ENCODE data around the gene WNT6. TPM values are rescaled to one million over a fixed set of nuclear protein-coding genes. Genes with fewer than 3 reads are reported as not detected.

WNT6 gene
- polyA plus RNA-seq, 4 donors: 0.10 to 0.44 (median 0.27) TPM

DNA sequence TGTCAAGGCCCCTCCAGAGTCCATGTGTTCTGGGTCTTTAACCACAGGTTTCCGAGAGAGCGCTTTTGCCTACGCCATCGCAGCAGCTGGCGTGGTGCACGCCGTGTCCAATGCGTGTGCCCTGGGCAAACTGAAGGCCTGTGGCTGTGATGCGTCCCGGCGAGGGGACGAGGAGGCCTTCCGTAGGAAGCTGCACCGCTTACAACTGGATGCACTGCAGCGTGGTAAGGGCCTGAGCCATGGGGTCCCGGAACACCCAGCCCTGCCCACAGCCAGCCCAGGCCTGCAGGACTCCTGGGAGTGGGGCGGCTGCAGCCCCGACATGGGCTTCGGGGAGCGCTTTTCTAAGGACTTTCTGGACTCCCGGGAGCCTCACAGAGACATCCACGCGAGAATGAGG is 30.3 kb downstream of the WNT6 start:
- no peak for DNase-seq (ENCODE audit: low read depth in 4 of 4, low spot score in 3 of 4)

DNA sequence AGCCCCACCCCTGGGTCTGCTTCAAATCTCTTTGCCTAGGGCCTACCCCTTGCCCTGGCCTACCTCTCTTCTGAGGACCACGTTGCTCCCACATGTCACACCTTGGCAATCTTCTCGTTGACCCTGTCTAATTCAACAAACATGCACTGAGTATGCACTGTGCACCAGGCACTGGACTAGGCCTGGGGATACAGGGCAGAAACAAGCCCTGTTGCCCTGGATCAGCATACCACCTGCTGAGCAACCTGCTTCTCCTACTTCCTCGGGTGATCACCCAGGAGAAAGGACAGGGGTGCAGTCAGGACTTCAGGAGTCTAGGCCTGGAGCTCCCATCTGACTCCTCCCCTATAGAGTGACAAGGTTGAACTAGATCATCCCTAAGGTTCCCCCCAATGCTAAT is 30.8 kb downstream of the WNT6 start:
- no peak for DNase-seq (ENCODE audit: low read depth in 4 of 4, low spot score in 3 of 4)

DNA sequence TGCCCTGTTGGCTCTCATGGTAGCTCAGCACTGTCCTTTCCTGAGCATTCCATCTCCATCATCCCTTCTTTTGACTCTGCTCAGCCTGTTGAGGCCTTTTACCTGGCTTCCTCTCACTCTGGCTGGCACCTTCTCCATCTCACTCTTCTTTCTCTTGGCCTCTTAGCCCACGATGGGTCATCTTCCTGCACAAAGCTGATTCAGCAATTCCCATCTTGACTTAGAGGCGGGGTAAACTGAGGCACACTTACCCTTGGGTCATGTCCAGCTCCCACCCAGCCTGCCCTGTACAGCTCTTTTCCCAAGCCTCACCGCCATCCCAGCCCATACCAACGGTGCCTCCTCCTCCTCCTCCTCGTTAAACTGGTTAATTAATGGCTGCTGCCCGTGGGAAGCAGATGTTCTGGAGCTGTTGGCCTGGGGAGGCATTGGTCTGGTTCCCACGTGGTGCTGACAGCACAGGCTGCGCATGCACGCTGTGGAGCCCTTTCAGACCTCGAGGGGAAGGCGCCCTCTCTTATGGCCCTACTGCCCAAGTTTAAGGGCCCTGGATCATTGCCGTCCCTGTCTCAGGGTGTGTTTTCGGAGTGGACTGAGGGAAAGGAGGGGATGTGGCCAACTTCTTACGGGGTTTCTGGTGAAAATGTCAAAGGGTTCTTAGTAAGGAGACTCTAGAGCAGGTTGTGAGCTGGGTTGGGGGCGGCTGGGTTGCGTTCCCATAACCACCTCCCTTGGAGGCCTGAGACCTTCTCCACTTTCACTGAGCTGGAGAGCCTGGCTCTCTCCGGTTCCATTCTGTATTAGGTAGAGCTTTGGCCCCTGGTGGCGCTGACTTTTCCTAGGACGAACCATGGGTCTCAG is 31.9 kb downstream of the WNT6 start:
- DNase-seq (ENCODE audit: low read depth in 4 of 4, low spot score in 3 of 4): no peak

DNA sequence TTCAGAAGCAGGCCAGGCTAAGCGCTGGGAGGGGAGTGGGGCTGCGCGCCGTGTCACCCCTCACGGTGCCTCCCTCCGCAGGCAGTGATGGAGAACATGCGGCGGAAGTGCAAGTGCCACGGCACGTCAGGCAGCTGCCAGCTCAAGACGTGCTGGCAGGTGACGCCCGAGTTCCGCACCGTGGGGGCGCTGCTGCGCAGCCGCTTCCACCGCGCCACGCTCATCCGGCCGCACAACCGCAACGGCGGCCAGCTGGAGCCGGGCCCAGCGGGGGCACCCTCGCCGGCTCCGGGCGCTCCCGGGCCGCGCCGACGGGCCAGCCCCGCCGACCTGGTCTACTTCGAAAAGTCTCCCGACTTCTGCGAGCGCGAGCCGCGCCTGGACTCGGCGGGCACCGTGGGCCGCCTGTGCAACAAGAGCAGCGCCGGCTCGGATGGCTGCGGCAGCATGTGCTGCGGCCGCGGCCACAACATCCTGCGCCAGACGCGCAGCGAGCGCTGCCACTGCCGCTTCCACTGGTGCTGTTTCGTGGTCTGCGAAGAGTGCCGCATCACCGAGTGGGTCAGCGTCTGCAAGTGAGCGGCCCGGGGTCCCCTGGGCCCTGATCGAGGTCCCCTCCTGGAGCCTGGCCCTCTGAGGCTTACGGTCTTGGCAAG is 33.2 kb downstream of the WNT6 start:
- no peak for DNase-seq (ENCODE audit: low read depth in 4 of 4, low spot score in 3 of 4)

DNA sequence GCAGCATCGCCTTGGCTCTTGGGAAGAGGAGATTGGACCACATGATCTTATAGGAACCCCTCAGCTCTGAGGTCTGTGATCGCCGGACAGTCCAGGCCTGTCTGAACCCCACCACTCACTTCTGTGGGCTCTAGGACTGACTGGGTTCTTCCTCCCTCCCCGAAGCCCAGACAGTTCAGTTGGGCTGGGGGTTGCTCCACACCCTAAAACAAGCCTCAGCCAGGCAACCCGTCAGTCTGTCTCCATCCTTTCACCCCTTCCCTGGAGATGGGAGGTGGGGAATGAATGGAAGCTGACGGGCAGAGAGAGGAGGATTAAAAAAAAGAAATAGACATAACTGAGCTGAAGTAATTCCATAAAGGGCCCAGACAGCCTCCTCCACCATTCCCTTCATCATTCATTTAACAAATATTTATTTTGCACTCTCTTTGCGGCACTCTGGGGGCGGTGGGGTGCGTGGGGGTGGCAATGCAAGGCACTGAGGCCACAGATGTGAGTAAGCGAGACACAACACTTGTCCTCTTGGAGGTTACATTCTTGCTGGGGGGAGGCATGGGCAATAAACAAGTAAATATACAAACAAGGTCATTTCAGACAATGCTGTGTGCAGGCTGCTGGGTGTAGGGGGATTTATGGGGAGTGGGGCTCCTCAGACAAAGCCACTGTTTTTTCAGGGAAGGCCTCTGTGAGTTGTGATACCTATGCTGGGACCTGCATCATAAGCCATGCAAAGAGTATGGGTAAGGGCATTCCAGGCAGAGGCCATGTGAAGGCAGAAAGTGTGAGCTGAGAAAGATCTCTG is 33.9 kb downstream of the WNT6 start:
- DNase-seq (ENCODE audit: low read depth in 4 of 4, low spot score in 3 of 4): no peak

DNA sequence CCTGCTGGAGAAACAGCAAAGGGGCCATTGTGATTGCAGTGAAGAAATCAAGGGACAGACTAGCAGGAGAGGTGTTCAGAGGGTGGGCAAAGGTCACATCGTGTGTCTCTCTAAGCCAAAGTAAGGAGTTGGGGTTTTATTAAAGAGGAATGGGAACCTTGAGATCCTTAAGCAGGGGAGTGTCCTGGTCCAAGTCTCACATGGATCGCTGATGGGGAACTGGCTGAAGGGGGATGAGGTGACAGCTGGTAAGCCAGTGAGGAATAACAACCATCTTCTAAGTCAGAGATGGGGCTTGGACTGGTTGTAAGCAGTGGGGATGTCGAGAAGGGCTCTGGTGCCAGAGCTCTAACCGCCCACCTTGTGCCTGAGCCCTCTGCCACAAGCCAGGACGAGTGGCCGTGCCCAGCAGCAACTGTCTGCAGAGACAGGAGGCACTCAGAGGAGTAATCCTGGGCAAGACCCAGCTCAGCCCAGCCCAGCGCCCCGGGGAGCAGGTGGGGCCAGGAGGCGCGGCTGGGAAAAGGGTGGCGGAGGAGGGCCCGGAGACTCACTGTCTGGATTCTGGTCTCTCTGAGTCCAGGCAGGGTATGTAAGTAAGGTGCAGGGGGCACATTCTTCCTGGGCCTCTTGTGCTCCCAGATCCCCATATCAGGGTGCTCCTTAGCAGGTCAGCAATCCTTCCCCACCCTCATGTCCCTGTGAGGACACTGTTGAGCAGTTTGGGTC is 34.7 kb downstream of the WNT6 start:
- DNase-seq (ENCODE audit: low read depth in 4 of 4, low spot score in 3 of 4): no peak

DNA sequence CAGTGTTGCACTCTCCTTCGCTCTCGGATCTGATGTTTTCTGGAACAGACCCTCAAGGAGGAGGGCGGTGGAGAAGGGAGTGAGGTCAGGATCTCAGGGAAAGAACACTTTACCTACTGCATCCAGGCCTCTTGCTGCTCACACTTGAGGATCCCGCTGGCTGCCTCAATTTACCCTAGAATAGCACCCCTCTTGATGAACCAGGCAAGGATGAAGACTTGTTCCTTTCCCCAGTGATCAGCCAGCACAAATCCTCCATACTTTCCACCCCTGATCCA is 35.2 kb downstream of the WNT6 start:
- DNase-seq (ENCODE audit: low read depth in 4 of 4, low spot score in 3 of 4): no peak

DNA sequence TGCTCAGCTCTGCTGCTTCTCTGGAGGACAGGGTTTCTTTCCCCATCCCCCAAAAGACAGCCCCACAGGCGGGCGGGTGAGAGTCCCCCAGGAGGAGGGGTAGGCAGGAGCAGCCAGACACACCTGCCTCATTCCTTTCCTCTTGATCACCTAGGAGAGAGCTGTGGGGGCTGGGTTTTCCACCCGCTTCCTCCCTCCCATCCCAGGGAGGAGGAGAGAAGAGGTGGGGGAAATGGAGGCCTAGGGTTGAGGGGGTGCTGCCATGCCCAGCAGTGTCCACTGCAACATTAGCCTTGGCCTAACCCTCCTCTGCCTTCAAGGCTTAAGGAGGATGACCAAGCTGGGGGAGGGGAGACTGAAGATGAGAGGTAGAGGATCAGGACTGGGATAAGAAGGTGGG is 35.7 kb downstream of the WNT6 start:
- no peak for DNase-seq (ENCODE audit: low read depth in 4 of 4, low spot score in 3 of 4)

DNA sequence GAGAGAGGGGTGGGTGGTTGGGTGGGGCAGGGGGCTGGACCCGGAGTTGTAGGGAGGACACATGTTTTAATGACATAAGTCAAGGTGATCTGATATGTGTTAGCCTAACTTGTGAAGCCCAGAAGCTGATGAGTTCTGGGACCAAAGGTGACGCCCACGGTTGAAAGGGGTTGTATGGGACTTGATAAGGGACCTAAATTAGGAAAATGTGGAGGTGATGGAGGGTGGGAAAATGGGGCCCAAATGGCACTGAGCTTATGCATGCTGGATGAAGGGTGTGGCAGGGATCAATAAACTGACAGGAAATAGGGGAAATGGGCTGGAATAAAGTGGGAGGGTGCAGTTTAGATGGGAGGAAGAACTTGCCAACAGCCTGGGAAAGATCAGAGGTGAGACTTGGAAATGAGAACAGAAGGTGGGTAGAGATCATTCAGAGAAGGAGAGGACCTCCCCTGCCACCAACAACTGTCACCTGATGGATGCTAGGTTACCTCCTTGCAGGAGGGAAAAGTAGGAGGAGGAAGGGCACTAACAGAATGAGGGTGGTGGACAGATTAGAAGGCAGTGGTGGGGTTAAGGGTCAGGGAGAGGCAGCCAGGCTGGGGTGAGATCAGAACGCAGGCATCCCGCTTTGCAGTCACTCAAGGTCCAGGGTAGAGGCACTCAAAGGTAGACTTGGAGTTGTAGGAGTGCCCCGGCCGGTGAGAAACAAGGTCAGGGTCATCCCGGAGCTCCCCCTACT is 36.3 kb downstream of the WNT6 start:
- no peak for DNase-seq (ENCODE audit: low read depth in 4 of 4, low spot score in 3 of 4)

DNA sequence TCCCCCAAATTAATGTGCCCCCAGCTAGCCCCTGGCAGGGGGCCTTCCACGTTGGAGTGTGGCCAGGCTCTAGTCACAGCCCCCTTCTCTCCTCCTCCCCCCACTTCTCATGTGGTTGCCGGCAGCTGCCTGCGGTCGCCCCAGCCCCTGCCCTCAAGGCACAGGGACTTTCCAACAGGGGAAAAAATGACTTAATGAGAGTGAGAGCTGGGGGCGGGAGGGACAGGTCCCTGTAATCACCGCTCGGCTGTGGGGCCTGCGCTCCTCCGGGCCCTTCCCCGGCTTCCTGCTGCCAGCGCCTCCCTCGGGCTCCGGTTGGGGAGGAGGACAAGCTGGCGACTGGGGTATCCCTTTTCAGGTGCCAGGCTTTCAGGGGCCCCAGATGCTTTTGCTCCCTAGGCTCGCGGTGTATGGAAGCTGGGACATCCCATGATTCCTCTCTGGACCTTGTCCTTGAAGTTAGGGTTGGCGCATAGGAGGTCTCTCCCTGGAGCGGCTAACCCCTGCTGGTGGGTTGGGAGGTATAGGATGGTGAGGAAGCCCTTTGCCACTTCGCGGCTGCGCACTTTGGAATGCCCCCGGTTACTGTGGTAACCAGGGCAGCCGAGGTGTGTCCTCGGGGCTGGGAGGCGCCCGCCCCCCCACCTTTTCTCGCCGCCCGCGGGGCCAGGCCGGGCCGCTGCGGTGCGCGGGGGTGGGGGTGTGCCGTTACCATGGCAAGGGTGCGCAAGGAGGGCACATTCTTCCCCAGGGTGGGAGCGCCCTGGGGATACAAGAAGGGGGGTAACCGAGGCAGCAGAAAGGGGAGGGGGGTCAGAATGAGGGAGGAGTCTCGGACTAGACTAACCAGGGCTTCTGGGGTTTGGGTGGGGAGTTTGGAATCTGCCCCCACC is 37.1 kb downstream of the WNT6 start:
- DNase-seq (ENCODE audit: low read depth in 4 of 4, low spot score in 3 of 4): no peak

DNA sequence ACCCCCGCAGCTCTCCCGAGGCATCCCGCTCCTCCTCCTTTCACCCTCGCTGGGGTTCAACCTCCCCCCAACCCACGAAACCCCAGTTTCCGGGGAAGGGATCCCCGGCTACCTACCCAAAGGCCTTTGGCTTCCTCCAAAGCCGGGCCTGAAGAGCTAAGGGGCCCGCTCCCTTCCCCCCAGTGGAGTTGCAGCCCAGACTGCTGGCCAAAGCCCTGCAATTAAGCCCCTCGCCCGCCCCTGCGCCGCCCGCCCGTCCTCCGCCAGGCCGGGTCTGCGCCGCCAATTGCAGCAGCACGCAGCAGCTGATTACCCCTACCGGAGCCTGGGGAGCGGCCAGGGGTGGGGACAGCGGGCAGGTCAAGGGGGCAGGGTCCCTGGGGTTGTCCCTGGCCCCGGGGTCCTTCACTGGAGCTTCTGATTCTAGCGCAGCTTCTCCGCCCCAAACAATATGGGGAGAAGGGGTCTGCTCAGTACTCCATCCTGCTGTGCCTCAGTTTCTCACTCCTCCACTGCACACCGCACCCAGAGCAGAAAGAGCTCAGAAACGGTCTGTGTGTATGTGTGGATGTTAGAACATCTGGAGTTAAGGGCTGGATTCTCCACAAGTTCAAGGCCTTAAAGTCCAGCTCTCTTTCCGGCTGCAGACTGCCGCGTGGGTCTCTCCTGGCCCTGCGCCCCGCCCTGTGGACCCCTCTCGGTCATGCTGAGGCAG is 37.9 kb downstream of the WNT6 start:
- DNase-seq (ENCODE audit: low read depth in 4 of 4, low spot score in 3 of 4): no peak

DNA sequence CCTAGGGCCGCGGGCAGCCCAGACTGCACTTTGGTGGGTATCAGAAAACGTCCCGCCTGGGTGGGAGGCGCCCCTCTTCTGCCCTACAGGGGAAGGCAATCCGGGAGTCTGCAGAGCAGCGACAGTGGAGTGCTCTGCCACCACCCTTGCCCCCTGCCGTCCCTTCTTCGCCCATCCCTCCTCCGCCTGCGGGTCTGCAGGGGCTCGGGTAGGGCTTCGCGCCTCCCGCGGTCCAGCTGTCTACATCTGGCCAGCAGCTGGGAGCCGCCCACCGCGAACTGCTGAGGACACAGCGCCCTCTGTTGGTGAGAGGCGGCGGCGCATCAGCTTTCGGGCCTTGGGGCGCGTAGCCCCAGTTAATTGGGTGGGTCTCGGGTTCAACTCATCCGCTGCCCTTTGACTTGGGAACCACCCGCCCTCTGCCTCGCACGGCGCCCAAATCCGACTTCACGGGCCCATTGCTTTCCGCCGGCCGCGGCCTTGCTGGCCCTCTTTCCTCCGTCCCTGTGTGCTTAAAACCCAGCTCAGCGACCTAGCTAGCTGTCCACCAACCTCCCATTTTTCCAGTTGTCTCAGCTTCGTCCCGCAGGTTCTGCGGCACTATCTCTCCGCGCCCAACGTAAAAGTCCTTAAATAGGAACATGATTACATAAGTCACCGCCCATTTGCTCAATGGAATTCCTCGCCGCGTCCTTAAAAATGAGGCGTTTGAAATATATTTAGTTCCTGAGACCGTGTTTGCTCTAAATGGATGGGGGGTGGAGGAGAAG is 38.7 kb downstream of the WNT6 start:
- DNase-seq (ENCODE audit: low read depth in 4 of 4, low spot score in 3 of 4): no peak

DNA sequence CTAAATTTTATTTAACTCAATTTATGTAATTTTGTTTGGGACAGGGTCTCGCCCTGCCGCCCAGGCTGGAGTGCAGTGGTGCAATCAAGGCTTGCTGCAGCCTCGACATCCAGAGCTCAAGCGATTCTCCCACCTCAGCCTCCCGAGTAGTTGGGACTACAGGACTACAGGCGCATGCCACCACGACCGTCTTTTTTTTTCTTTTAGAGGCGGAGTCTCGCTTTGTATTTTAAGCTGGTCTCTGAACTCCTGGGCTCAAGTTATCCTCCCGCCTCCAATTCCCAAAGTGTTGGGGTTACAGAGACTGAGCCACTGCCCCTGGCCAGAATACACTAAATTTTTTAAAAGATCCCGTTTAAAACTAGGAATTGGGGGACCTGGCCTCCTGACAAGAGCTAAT is 39.5 kb downstream of the WNT6 start:
- DNase-seq (ENCODE audit: low read depth in 4 of 4, low spot score in 3 of 4): no peak

DNA sequence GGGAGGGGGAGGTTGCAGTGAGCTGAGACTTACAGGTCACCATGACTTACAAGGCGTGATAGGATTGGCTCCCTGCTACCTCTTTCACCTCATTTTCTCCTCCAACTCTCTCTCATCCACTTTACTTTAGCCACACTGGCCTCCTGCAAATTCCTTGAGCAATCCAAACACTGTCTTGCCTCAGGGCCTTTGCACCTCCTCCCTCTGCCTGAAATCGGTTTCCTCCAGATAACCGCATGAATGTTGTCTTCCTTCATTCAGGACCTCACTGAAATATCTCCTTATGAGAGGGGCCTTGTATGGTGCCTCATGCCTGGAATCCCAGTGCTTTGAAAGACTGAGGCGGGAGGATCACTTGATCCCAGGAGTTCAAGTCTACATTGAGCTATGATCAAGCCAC is 42.8 kb downstream of the WNT6 start:
- no peak for DNase-seq (ENCODE audit: low read depth in 4 of 4, low spot score in 3 of 4)

DNA sequence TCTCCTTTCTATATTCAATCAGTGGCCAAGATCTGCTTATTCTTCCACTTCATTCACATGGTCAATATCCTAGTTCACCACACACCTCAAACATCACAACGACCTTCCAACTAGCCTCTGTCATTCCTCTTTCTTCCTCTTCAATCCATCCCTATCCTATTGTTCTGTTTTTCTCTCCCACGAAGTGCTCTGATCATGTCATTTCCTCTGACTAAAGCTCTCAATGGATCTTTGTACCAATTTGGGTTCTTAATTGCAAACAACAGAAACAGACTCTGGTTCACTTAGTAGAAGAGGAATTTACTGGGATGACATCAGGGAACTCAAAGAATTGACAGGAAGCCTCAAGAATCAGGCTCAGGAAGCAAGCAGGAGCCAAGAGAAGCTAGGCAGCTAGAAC is 44.6 kb downstream of the WNT6 start:
- DNase-seq (ENCODE audit: low read depth in 4 of 4, low spot score in 3 of 4): no peak

DNA sequence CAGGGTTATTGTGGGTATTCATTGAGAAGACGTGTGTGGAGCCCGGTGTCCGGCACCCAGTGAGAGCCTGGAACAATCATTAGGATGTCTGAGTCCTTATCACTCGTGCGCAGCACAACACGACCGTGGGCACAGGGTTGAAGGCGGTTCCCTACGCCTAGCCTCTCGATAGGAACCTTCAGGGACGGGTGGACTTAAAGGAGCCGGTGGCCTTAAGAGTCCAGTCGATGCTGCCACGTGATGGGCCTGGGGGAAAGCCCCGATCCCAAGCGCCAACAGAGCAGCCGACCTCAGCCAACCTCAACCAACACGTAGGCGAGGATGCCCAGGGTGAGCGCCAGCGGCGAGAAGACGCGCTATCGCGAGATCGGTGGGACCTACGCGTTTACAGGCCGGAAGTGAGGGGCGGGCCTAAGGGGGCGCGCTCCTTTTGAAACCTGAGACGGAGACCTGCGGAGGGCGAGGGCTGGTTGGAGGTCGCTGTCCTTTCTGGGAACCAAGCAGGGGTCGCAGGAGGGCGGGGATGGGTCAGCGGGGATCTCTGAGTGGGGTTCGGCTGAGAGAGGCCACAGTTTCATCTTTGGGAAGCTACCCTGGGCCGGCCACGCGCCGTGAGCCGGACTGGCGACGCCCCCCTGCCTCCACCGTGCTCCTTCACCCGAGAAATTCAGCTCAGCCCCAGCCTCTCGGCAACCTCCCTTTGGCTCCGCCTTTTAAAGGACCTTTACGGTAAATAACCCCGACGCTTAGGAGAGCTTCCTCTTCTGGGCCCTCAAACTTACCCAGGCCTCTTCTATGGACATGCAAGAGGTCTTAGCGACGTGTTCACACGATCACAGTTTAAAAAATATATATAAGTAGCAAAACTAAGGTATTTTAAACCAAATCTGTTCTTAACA is 49.4 kb downstream of the WNT6 start:
- peak; percentile 77 to 85 (median 82) for DNase-seq (ENCODE audit: low read depth in 4 of 4, low spot score in 3 of 4)

DNA sequence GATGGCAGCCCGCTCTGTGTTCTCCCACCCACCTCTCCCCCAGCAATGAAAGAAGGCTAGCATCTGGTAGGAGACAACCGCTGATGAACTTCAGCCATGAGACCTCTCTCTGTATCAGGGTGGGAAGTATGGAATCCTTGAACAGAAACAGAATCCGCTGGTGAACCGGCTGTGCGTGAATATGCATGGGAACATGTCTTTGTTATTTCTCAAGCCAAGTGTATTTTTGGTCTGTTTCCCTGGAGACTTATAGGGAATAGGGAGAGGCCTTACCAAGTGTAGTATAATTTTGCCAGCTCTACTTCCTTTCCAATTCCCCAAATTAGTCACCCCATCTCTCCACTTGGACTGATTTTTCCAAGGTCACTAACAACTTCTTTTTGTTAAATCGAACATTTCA is 51.1 kb downstream of the WNT6 start:
- DNase-seq (ENCODE audit: low read depth in 4 of 4, low spot score in 3 of 4): no peak
